Caco-2 (cell line): ENCODE measurements around the gene PFDN5. TPM values are rescaled to one million over a fixed set of nuclear protein-coding genes. Genes with fewer than 3 reads are reported as not detected.

ENCODE experiments used
- BruUV-seq: library from RNA; stranded (reverse); fragments of 400-500 nt; replicated peaks from 2 replicates; lab custom pipeline; 2021; lab: Mats Ljungman, UMichigan
- CTCF ChIA-PET: fragments of 300-600 bp; sonication (Branson Sonifier 250); formaldehyde crosslinking; loops from one replicate; lab custom pipeline; 2022; ENCODE audit warnings: antibody characterized with exemption; lab: Charles Lee
- POLR2A ChIA-PET: fragments of 300-600 bp; sonication (Branson Sonifier 250); formaldehyde crosslinking; loops from one replicate; lab custom pipeline; 2022; ENCODE audit warnings: antibody characterized with exemption; lab: Charles Lee
- DNase-seq, 2 experiments: peaks; one replicate each; pipeline versions ENCODE4 v3.0.0 to v3.0.0-alpha.2; 2020 to 2022
- H3K27me3 ChIP-seq: replicated peaks from 2 replicates; pipeline ENCODE4 v1.6.0; 2011; ENCODE audit warnings: low read length; ENCODE audit not compliant: control insufficient read depth, insufficient read depth
- H3K36me3 ChIP-seq: 2 replicates; pipeline ENCODE4 v1.5.1; 2011; ENCODE audit warnings: low read length; ENCODE audit not compliant: control insufficient read depth, insufficient read depth
- H3K4me1 ChIP-seq: fragments of 250-450 bp; sonication (Bioruptor Pico); 2 replicates; pipeline ENCODE4 v1.5.1; 2020; ENCODE audit warnings: mild to moderate bottlenecking
- H3K4me3 ChIP-seq: 2 replicates; pipeline ENCODE4 v1.5.1; 2011; ENCODE audit warnings: low read depth, mild to moderate bottlenecking, control low read depth, low read length
- H3K9me3 ChIP-seq: fragments of 250-450 bp; sonication (Bioruptor Pico); 2 replicates; pipeline ENCODE4 v1.5.1; 2020; ENCODE audit warnings: mild to moderate bottlenecking, moderate library complexity
- H3K27ac Mint-ChIP-seq: one replicate; pipeline ENCODE4 v1.8.0; 2022; ENCODE audit warnings: mixed read lengths; ENCODE audit not compliant: unreplicated experiment
- H3K27me3 Mint-ChIP-seq: one replicate; pipeline ENCODE4 v1.8.0; 2022; ENCODE audit warnings: mixed read lengths; ENCODE audit not compliant: insufficient read depth, unreplicated experiment
- H3K36me3 Mint-ChIP-seq: one replicate; pipeline ENCODE4 v1.8.0; 2022; ENCODE audit warnings: mild to moderate bottlenecking, mixed read lengths; ENCODE audit not compliant: insufficient read depth, unreplicated experiment
- H3K4me1 Mint-ChIP-seq: one replicate; pipeline ENCODE4 v1.8.0; 2022; ENCODE audit warnings: low read depth, mixed read lengths; ENCODE audit not compliant: unreplicated experiment
- H3K4me3 Mint-ChIP-seq: one replicate; pipeline ENCODE4 v1.8.0; 2022; ENCODE audit warnings: mild to moderate bottlenecking, moderate library complexity, mixed read lengths; ENCODE audit not compliant: unreplicated experiment
- H3K9me3 Mint-ChIP-seq: one replicate; pipeline ENCODE4 v1.8.0; 2022; ENCODE audit warnings: mixed read lengths; ENCODE audit not compliant: unreplicated experiment
- intact Hi-C: fragments of 100-400 bp; cut with micrococcal nuclease; formaldehyde crosslinking; loops from one replicate; pipeline ENCODE4 v1.10.0; 2022; ENCODE audit not compliant: unreplicated experiment
- total RNA-seq: library from RNA; stranded (reverse); gene quantifications from 2 replicates; pipeline ENCODE4 v1.2.3, GENCODE V29; 2022
- TF ChIP-seq, protein P1 (sequence below), 2 experiments: fragments of 200-600 bp in 1 of 2; IDR thresholded peaks; 1 replicate in 1 of 2; 2 replicates in 1 of 2; pipeline versions ENCODE4 v1.5.1 to v1.8.0; 2011 to 2022; ENCODE audit warnings: antibody characterized with exemption in 1 of 2, control low read depth in 1 of 2, inconsistent platforms in 1 of 2, low read depth in 1 of 2, low read length in 1 of 2, mild to moderate bottlenecking in 1 of 2, moderate library complexity in 1 of 2; ENCODE audit not compliant: insufficient read depth in 1 of 2, severe bottlenecking in 1 of 2, unreplicated experiment in 1 of 2

The PFDN5 gene
- total RNA-seq, 1 experiment from 2014 or later: 251 TPM

DNA sequence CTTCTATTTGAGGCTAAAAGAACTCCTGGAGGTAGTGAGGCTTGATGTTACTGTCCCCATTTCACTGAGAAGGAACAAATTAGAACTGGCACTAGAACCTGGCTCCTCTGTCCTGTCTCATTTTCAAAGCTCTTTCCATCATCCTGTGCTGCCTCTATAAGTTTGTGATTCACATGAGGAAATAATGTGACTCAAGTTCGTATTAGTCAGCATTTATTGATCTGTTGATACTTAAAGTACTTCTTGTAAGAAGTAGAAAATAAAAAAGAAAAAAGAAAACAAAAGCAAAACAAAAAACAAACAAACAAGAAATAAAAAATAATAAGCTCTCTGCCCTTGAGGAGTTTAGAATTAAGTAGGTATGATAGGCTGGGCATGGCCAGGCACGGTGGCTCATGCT is 29.6 kb upstream of the PFDN5 start:
- CTCF ChIA-PET: interaction anchor here (0.6 to 0.9 kb wide), 2 partner anchors 52 to 1874 kb away, joined by 3 to 4 read pairs; no protein-coding TSS in a partner anchor
- Mint-ChIP-seq H3K4me3 (no peak overlapping the region), H3K27ac (no peak overlapping the region), H3K36me3 (peaks cover 17% of the 10 kb centered on the region), H3K4me1 (peaks cover 9% of the 10 kb centered on the region), H3K9me3 (no peaks in the 10 kb centered on the region), H3K27me3 (no peaks in the 10 kb centered on the region)
- intact Hi-C loops: no loop called here
- H3K27me3 ChIP-seq: no peaks in the 10 kb centered on the region
- BruUV-seq: no TSS peak
- H3K9me3 ChIP-seq: no peaks in the 10 kb centered on the region
- H3K4me1 ChIP-seq: no peaks in the 10 kb centered on the region
- no peaks in the 10 kb centered on the region for H3K36me3 ChIP-seq
- TF ChIP-seq, protein P1, sequence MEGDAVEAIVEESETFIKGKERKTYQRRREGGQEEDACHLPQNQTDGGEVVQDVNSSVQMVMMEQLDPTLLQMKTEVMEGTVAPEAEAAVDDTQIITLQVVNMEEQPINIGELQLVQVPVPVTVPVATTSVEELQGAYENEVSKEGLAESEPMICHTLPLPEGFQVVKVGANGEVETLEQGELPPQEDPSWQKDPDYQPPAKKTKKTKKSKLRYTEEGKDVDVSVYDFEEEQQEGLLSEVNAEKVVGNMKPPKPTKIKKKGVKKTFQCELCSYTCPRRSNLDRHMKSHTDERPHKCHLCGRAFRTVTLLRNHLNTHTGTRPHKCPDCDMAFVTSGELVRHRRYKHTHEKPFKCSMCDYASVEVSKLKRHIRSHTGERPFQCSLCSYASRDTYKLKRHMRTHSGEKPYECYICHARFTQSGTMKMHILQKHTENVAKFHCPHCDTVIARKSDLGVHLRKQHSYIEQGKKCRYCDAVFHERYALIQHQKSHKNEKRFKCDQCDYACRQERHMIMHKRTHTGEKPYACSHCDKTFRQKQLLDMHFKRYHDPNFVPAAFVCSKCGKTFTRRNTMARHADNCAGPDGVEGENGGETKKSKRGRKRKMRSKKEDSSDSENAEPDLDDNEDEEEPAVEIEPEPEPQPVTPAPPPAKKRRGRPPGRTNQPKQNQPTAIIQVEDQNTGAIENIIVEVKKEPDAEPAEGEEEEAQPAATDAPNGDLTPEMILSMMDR (IDR thresholded peaks at IDR 0.05; ENCODE audit: insufficient read depth in 1 of 2, low read depth in 1 of 2, low read length in 1 of 2, severe bottlenecking in 1 of 2, unreplicated experiment in 1 of 2): no peak
- H3K4me3 ChIP-seq: no peak overlapping the region
- POLR2A ChIA-PET: no interaction called here
- DNase-seq: no peak

DNA sequence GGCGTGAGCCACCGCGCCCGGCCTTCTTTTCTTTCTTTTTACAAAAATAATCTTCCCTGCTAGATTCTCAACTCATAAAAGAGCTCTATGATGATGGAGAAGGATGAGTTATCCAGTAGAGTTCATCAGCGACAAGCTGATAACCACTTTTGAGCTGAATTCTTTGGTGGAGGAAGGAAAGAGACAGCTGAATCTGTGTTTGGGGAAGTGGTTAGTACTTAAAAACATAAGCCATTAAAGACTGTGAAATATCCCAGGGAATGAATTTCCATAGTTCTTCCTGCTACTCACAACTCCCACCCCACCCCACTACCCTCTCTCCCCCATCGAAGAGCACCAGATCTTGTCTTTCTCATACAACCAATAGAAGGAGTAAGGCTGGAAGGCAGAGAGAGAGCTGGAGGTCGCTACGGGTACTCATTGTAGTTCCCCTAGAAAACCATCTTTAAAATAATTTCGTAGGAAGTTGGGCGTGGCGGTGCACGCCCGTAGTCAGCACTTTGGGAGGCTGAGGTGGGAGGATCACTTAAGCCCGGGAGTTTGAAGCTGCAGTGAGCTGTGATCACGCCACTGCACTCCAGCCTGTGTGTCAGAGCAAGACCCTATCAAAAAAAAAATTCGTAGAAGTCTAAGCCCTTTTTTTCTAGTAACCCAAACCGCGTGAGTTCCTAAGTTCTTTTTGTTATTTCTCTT is 27.9 kb upstream of the PFDN5 start:
- peaks cover 9% of the 10 kb centered on the region for H3K4me1 Mint-ChIP-seq
- H3K36me3 Mint-ChIP-seq: peaks cover 18% of the 10 kb centered on the region
- H3K27me3 Mint-ChIP-seq: no peaks in the 10 kb centered on the region
- no peaks in the 10 kb centered on the region for H3K36me3 ChIP-seq
- TF ChIP-seq, protein P1 (IDR thresholded peaks at IDR 0.05; ENCODE audit: insufficient read depth in 1 of 2, low read depth in 1 of 2, low read length in 1 of 2, severe bottlenecking in 1 of 2, unreplicated experiment in 1 of 2): no peak
- BruUV-seq: no TSS peak
- H3K9me3 ChIP-seq: no peaks in the 10 kb centered on the region
- POLR2A ChIA-PET: interaction anchor here (0.5 kb wide), 1 partner anchor 18 kb away, joined by 4 read pairs; no protein-coding TSS in a partner anchor
- CTCF ChIA-PET: interaction anchor here (0.6 to 3.0 kb wide), 8 partner anchors 26 to 205 kb away, joined by 3 to 13 read pairs (median 4); partner anchors contain the start of genes AAAS and SPRYD3
- no peaks in the 10 kb centered on the region for H3K4me1 ChIP-seq
- no peaks in the 10 kb centered on the region for H3K9me3 Mint-ChIP-seq
- intact Hi-C loops: no loop called here
- H3K4me3 Mint-ChIP-seq: peak overlapping the region; percentile 99
- peak overlapping the region; percentile 75 for H3K4me3 ChIP-seq
- DNase-seq: no peak
- peak overlapping the region; percentile 92 for H3K27ac Mint-ChIP-seq
- no peaks in the 10 kb centered on the region for H3K27me3 ChIP-seq

DNA sequence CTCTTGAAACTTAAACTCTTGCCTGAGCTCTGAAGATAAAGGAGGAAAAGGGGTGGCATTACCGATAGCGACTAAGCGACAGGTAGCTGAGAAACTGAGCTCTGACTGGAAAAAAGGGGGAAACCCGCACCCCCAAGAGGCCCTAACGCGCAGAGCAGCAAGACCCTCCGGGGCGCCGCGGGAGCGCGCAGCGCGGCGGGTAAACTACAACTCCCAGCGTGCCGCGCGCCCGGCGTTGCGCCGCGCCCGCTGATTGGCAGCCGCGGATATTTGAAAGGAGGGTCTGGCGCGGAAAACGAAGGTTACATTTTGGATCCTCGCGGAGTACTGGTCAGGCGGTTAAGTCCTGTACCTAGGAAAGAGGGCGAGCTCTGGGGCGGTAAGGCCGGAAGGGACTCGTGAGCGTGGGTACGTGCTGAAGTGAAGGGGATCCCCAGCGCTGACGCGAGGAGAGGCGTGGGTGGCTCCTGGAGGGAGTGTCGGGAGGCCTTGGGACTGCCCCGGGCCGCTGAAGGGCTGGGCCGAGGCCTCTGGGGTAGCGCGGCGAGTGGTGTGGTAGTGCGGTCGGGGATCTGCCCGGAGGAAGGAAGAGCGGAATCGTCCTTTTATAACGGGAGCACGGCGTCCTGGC is 27.2 kb upstream of the PFDN5 start, which contains the start of gene ESPL1:
TSS of gene ESPL1 (plus strand) at position 301 of the 631 bp plus-strand sequence. CDS start 468 bp downstream, outside the sequence.
- CTCF ChIA-PET: interaction anchor here (0.6 to 3.0 kb wide), 8 partner anchors 25 to 206 kb away, joined by 3 to 13 read pairs (median 4); partner anchors contain the start of genes AAAS and SPRYD3
- Mint-ChIP-seq H3K4me1 (peaks cover 9% of the 10 kb centered on the region), H3K36me3 (peaks cover 18% of the 10 kb centered on the region), H3K27ac (peak within 1 kb of the TSS; percentile 92), H3K9me3 (no peaks in the 10 kb centered on the region), H3K4me3 (peak within 1 kb of the TSS; percentile 99), H3K27me3 (no peaks in the 10 kb centered on the region)
- POLR2A ChIA-PET: interaction anchor here (1.4 kb wide), 1 partner anchor 87 kb away, joined by 6 read pairs; the partner anchor contains the start of genes CSAD and ZNF740
- BruUV-seq: no TSS peak
- DNase-seq: peak; percentile 63 to 76
- no peaks in the 10 kb centered on the region for H3K9me3 ChIP-seq
- no peaks in the 10 kb centered on the region for H3K4me1 ChIP-seq
- H3K36me3 ChIP-seq: no peaks in the 10 kb centered on the region
- H3K27me3 ChIP-seq: no peaks in the 10 kb centered on the region
- TF ChIP-seq, protein P1 (IDR thresholded peaks at IDR 0.05; ENCODE audit: insufficient read depth in 1 of 2, low read depth in 1 of 2, low read length in 1 of 2, severe bottlenecking in 1 of 2, unreplicated experiment in 1 of 2): peak in 1 of 2 experiments; percentile 46
- peak within 1 kb of the TSS; percentile 75 for H3K4me3 ChIP-seq
- intact Hi-C loops: loop anchor here (1.0 kb wide), 1 partner anchor 55 kb away; no protein-coding TSS in a partner anchor
